GM23248 (cell line): Measurements from ENCODE around the gene CDC42EP4. TPM values are rescaled to one million over a fixed set of nuclear protein-coding genes. Genes with fewer than 3 reads are reported as not detected.
"Not testable (repeated sequence)": the region's sequence is repeated elsewhere in the genome, so short reads cannot be mapped to it uniquely, and the experiment has no call there.

Experiments used
- DNase-seq: peaks from one replicate; pipeline ENCODE4 v3.0.0-alpha.2; 2015
- H2AFZ ChIP-seq: fragments of 200-600 bp; sonication (generic); 2 replicates; pipeline ENCODE4 v1.6.1; 2016; ENCODE audit warnings: antibody characterized with exemption
- H3F3A ChIP-seq: fragments of 200-600 bp; sonication (generic); 2 replicates; pipeline ENCODE4 v1.6.1; 2016; ENCODE audit warnings: mild to moderate bottlenecking, antibody characterized with exemption, mixed run types; ENCODE audit not compliant: insufficient read depth
- H3K27ac ChIP-seq: fragments of 200-600 bp; sonication (generic); 2 replicates; pipeline ENCODE4 v1.5.1; 2016; ENCODE audit warnings: mild to moderate bottlenecking
- H3K27me3 ChIP-seq: fragments of 200-600 bp; sonication (generic); replicated peaks from 2 replicates; pipeline ENCODE4 v1.6.1; 2016; ENCODE audit warnings: mild to moderate bottlenecking; ENCODE audit not compliant: insufficient read depth
- H3K36me3 ChIP-seq: fragments of 200-600 bp; sonication (generic); 2 replicates; pipeline ENCODE4 v1.6.1; 2016; ENCODE audit warnings: low read depth, mild to moderate bottlenecking
- H3K4me1 ChIP-seq: fragments of 200-600 bp; sonication (generic); 2 replicates; pipeline ENCODE4 v1.6.1; 2016; ENCODE audit warnings: mild to moderate bottlenecking; ENCODE audit not compliant: insufficient read depth
- H3K4me2 ChIP-seq: fragments of 200-600 bp; sonication (generic); one replicate; pipeline ENCODE4 v1.6.1; 2016; ENCODE audit warnings: mild to moderate bottlenecking; ENCODE audit not compliant: unreplicated experiment
- H3K4me3 ChIP-seq: fragments of 200-600 bp; sonication (generic); 2 replicates; pipeline ENCODE4 v1.5.1; 2016; ENCODE audit warnings: mild to moderate bottlenecking
- H3K79me2 ChIP-seq: fragments of 200-600 bp; sonication (generic); 2 replicates; pipeline ENCODE4 v1.6.1; 2016; ENCODE audit warnings: mild to moderate bottlenecking; ENCODE audit not compliant: insufficient read depth
- H3K9ac ChIP-seq: fragments of 200-600 bp; sonication (generic); 2 replicates; pipeline ENCODE4 v1.6.1; 2016; ENCODE audit warnings: mild to moderate bottlenecking
- H3K9me2 ChIP-seq: fragments of 200-600 bp; sonication (generic); 2 replicates; pipeline ENCODE4 v1.6.1; 2016; ENCODE audit warnings: mixed run types, mild to moderate bottlenecking, moderate library complexity; ENCODE audit not compliant: insufficient read depth
- H3K9me3 ChIP-seq: fragments of 200-600 bp; sonication (generic); one replicate; pipeline ENCODE4 v1.6.1; 2017; ENCODE audit warnings: low read depth
- H4K20me1 ChIP-seq: fragments of 200-600 bp; sonication (generic); 2 replicates; pipeline ENCODE4 v1.6.0; 2016; ENCODE audit not compliant: insufficient read depth
- EZH2 ChIP-seq: fragments of 200-600 bp; sonication (generic); IDR thresholded peaks from 2 replicates; pipeline ENCODE4 v1.6.1; 2018; ENCODE audit warnings: antibody characterized with exemption, mild to moderate bottlenecking; ENCODE audit not compliant: insufficient read depth, poor library complexity, severe bottlenecking
- EZH2phosphoT487 ChIP-seq: fragments of 200-600 bp; sonication (generic); IDR thresholded peaks from 2 replicates; pipeline ENCODE4 v1.6.1; 2018; ENCODE audit warnings: antibody characterized with exemption, moderate library complexity, mild to moderate bottlenecking, low read depth; ENCODE audit not compliant: insufficient read depth
- WGBS, 2 experiments: methylation state at CpG; one replicate each; pipeline ENCODE4 v1.1.6; 2015 to 2017; ENCODE audit warnings: low lambda C conversion rate in 2 of 2, low coverage in 1 of 2; ENCODE audit errors: missing lambda C conversion rate in 2 of 2; 5-methylcytosine and 5-hydroxymethylcytosine counted together
- in situ Hi-C: fragments of 300-500 bp; cut with MboI; formaldehyde crosslinking; loops from 2 replicates; pipeline ENCODE4 v1.15.0; 2020
- polyA plus RNA-seq: library from polyadenylated mRNA; unstranded; fragments of >200 nt; fragmentation: Nextera tagmentation; extraction: Ambion mirVana; gene quantifications from 2 replicates; pipeline ENCODE4 v1.2.1, GENCODE V29; 2016
- total RNA-seq: library from RNA; depleted of rRNA; stranded (reverse); fragments of >200 nt; shearing (Covaris generic); gene quantifications from 2 replicates; pipeline ENCODE4 v1.2.3, GENCODE V29; 2014

Gene CDC42EP4
- total and polyA plus RNA-seq, 2 experiments from 2014 or later = 31.2 to 34.6 TPM

- H3K4me3 ChIP-seq = no peak overlapping the region
- H3K27me3 ChIP-seq = no peaks in the 10 kb centered on the region
- peaks cover 17% of the 10 kb centered on the region for H3F3A ChIP-seq
- H4K20me1 ChIP-seq = no peaks in the 10 kb centered on the region
- no peak overlapping the region for H3K9ac ChIP-seq
- no peak for TF ChIP-seq EZH2
- H3K9me3 ChIP-seq = no peaks in the 10 kb centered on the region
- no peaks in the 10 kb centered on the region for H3K36me3 ChIP-seq
- H3K4me1 ChIP-seq = peaks cover 25% of the 10 kb centered on the region
- no peak overlapping the region for H3K4me2 ChIP-seq
- H2AFZ ChIP-seq = no peak overlapping the region
- H3K9me2 ChIP-seq = no peaks in the 10 kb centered on the region
- in situ Hi-C loops = no loop called here
- H3K79me2 ChIP-seq = no peaks in the 10 kb centered on the region
- DNase-seq = no peak
- WGBS, 2 experiments = 92 to 93% methylated on average over 8 to 12 of the region's 12 CpGs
- H3K27ac ChIP-seq = no peak overlapping the region
Observed at GRCh38 chr17:73335591-73336407, 24.0 kb upstream of the CDC42EP4 start.

- peaks cover 20% of the 10 kb centered on the region for H3K4me1 ChIP-seq
- no peaks in the 10 kb centered on the region for H3K36me3 ChIP-seq
- H3K9ac ChIP-seq = no peak overlapping the region
- H3K9me3 ChIP-seq = no peaks in the 10 kb centered on the region
- no peak overlapping the region for H3K4me2 ChIP-seq
- no peak for DNase-seq
- peaks cover 14% of the 10 kb centered on the region for H3F3A ChIP-seq
- H4K20me1 ChIP-seq = no peaks in the 10 kb centered on the region
- in situ Hi-C loops = no loop called here
- 76% methylated on average over 12 of the region's 12 CpGs for whole genome bisulfite sequencing, 2 experiments
- H3K9me2 ChIP-seq = no peaks in the 10 kb centered on the region
- no peak overlapping the region for H3K27ac ChIP-seq
- TF ChIP-seq EZH2phosphoT487 = no peak
- no peak for TF ChIP-seq EZH2
- no peaks in the 10 kb centered on the region for H3K27me3 ChIP-seq
- H3K4me3 ChIP-seq = no peak overlapping the region
- no peaks in the 10 kb centered on the region for H3K79me2 ChIP-seq
- no peak overlapping the region for H2AFZ ChIP-seq
Observed at GRCh38 chr17:73334771-73335513, 23.1 kb upstream of the CDC42EP4 start.

GRCh38 chr17:73333445-73333844 lies 21.6 kb upstream of the CDC42EP4 start:
- in situ Hi-C loops, H3K4me3 ChIP-seq, H3K9me2 ChIP-seq, H3F3A ChIP-seq, H3K79me2 ChIP-seq, H3K27me3 ChIP-seq, H4K20me1 ChIP-seq, H3K9me3 ChIP-seq, H3K36me3 ChIP-seq: not testable (repeated sequence)
- 6 to 11% methylated on average over 9 of the region's 9 CpGs for WGBS, 2 experiments
- peak overlapping the region; percentile 38; the same call in 1 of the 2 replicates for H3K9ac ChIP-seq
- peak overlapping the region; percentile 69 for H3K4me2 ChIP-seq
- H3K4me1 ChIP-seq = peaks cover 13% of the 10 kb centered on the region
- H2AFZ ChIP-seq = peak overlapping the region; percentile 22; the same call in 1 of the 2 replicates
- peak; percentile 70 for DNase-seq
- peak overlapping the region; percentile 56 for H3K27ac ChIP-seq

GRCh38 chr17:73331060-73331459 lies 19.3 kb upstream of the CDC42EP4 start:
- Histone ChIP-seq H3K4me1 (peaks cover 5% of the 10 kb centered on the region; the same call in 1 of the 2 replicates), H3K36me3 (no peaks in the 10 kb centered on the region), H3K27me3 (no peaks in the 10 kb centered on the region), H3F3A (peaks cover 8% of the 10 kb centered on the region), H3K9ac (no peak overlapping the region), H3K79me2 (no peaks in the 10 kb centered on the region), H3K9me3 (no peaks in the 10 kb centered on the region), H3K4me2 (no peak overlapping the region), H3K27ac (no peak overlapping the region), H3K9me2 (no peaks in the 10 kb centered on the region), H3K4me3 (no peak overlapping the region), H2AFZ (no peak overlapping the region), H4K20me1 (no peaks in the 10 kb centered on the region)
- in situ Hi-C loops = no loop called here
- no peak for TF ChIP-seq EZH2
- no peak for TF ChIP-seq EZH2phosphoT487
- DNase-seq = no peak
- 88 to 91% methylated on average over 1 to 3 of the region's 3 CpGs for WGBS, 2 experiments
